Measurements from ENCODE around the gene GEMIN4. TPM values are rescaled to one million over a fixed set of nuclear protein-coding genes. Genes with fewer than 3 reads are reported as not detected.

GEMIN4 gene
- polyA plus RNA-seq, 2 donors: 7.0 to 12.8 TPM

DNA sequence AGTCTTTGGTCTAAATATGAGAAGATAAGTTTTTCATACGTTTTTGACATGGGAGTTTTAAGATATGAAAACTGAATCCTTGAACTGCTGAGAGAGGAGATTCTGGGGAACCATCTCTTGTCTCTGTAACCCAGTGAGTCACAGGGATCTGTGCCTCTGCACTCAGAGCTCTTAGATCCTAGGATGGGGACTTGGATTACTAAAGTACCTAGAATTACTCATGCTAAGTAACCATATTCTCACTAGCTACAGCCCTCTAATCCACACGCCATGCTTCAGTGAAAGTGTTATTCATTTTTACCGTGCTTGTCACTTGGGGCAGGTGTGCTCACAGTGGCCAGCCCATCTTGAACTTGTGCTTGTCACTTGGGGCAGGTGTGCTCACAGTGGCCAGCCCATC is 32.1 kb upstream of the GEMIN4 start:
- H3K36me3 ChIP-seq (ENCODE audit: control insufficient read depth in 2 of 2, insufficient read depth in 2 of 2, low read length in 1 of 2): peaks cover 5 to 8% of the 10 kb centered on the region in 2 donors
- H3K9me3 ChIP-seq (ENCODE audit: control insufficient read depth in 2 of 2, insufficient read depth in 1 of 2, low read depth in 1 of 2, low read length in 1 of 2): no peaks in the 10 kb centered on the region
- H3K27ac ChIP-seq (ENCODE audit: low read depth in 2 of 2, low read length in 1 of 2): peak overlapping the region in 1 of 2 donors; percentile 40
- no peak overlapping the region for H3K4me3 ChIP-seq (ENCODE audit: low read depth in 1 of 2, low read length in 2 of 2)
- WGBS, 2 donors: 55 to 56% methylated on average over 3 of the region's 3 CpGs
- H3K4me1 ChIP-seq (ENCODE audit: control insufficient read depth in 2 of 2, insufficient read depth in 2 of 2, low read length in 1 of 2): peaks cover 0 to 10% of the 10 kb centered on the region in 2 donors
- H3K27me3 ChIP-seq (ENCODE audit: control insufficient read depth in 1 of 2, insufficient read depth in 2 of 2, low read length in 2 of 2): no peaks in the 10 kb centered on the region

DNA sequence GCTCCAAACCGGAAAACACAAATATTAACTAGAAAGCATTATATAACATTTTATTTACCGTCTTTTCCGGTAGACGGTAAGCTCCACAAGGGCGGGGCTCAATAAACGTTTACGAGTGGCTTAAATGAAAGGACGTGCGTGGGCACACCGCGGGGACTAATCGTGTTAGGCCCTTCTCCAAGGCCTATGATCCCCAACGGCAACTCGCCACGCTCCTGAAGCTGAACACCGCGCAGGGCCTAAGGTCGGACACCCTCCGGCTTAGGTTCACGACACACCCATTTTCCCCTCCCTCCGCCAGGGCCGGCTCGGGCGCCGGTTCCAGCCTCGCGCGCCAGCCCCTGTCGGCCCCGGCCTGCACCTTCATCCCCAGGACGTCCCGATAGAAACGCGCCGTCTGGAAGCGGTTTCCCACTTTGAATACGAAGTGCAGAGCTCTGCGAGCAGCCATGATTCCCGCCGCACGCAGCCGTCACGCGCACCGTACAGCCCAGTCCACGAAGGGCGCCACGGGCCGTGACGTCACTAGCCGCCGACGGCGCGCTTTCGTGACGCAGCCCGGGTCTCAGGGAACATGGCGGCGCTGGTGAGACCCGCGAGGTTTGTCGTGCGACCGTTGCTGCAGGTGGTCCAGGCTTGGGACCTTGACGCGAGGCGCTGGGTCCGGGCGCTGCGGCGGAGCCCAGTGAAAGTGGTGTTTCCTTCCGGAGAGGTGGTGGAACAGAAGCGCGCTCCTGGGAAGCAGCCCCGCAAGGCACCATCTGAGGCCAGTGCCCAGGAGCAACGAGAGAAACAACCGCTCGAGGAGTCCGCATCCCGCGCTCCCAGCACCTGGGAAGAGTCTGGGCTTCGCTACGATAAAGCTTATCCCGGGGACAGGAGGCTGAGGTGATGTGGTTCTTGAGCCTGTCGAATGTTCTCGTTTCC is 30.0 kb upstream of the GEMIN4 start, which contains the start of the genes GLOD4 and MRM3:
GLOD4 (minus strand) TSS at position 476 of the 927 bp plus-strand sequence; CDS start at position 451, 25 bp downstream.
MRM3 (plus strand) TSS at position 549 of the 927 bp plus-strand sequence; CDS start at position 575, 26 bp downstream.
- no peaks in the 10 kb centered on the region for H3K9me3 ChIP-seq (ENCODE audit: control insufficient read depth in 2 of 2, insufficient read depth in 1 of 2, low read depth in 1 of 2, low read length in 1 of 2)
- no peaks in the 10 kb centered on the region for H3K27me3 ChIP-seq (ENCODE audit: control insufficient read depth in 1 of 2, insufficient read depth in 2 of 2, low read length in 2 of 2)
- peak within 1 kb of the TSS; percentile 88 to 97 for H3K27ac ChIP-seq (ENCODE audit: low read depth in 2 of 2, low read length in 1 of 2)
- peaks cover 2 to 7% of the 10 kb centered on the region in 2 donors for H3K36me3 ChIP-seq (ENCODE audit: control insufficient read depth in 2 of 2, insufficient read depth in 2 of 2, low read length in 1 of 2)
- peaks cover 0 to 6% of the 10 kb centered on the region in 2 donors for H3K4me1 ChIP-seq (ENCODE audit: control insufficient read depth in 2 of 2, insufficient read depth in 2 of 2, low read length in 1 of 2)
- peak within 1 kb of the TSS; percentile 76 to 100 for H3K4me3 ChIP-seq (ENCODE audit: low read depth in 1 of 2, low read length in 2 of 2)
- WGBS, 2 donors: 0% methylated on average over 87 of the region's 87 CpGs

DNA sequence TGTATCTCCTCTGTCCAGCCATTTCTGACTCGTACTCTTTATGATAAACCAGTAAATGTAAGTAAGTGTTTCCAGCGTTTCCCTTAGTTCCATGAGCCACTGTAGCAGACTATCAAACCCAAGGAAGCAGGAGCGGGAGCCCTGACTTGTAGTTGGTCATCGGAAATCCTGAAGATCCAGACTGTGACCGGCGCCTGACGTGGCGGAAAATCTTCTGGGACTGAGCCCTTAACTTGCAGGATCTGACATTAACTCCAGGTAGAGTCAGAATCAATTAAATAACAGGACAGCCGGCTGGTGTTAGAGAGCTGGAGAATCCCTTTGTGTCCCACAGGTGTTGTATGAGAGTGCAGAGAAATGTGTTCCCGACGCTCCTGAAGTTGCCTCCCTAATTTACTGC is 26.0 kb upstream of the GEMIN4 start:
- Histone ChIP-seq H3K27ac (ENCODE audit: low read depth in 2 of 2, low read length in 1 of 2) (no peak overlapping the region), H3K4me3 (ENCODE audit: low read depth in 1 of 2, low read length in 2 of 2) (no peak overlapping the region), H3K27me3 (ENCODE audit: control insufficient read depth in 1 of 2, insufficient read depth in 2 of 2, low read length in 2 of 2) (no peaks in the 10 kb centered on the region), H3K36me3 (ENCODE audit: control insufficient read depth in 2 of 2, insufficient read depth in 2 of 2, low read length in 1 of 2) (peaks cover 15 to 18% of the 10 kb centered on the region in 2 donors), H3K4me1 (ENCODE audit: control insufficient read depth in 2 of 2, insufficient read depth in 2 of 2, low read length in 1 of 2) (peaks cover 0 to 2% of the 10 kb centered on the region in 2 donors), H3K9me3 (ENCODE audit: control insufficient read depth in 2 of 2, insufficient read depth in 1 of 2, low read depth in 1 of 2, low read length in 1 of 2) (no peaks in the 10 kb centered on the region)
- 95% methylated on average over 11 of the region's 11 CpGs for WGBS, 2 donors

DNA sequence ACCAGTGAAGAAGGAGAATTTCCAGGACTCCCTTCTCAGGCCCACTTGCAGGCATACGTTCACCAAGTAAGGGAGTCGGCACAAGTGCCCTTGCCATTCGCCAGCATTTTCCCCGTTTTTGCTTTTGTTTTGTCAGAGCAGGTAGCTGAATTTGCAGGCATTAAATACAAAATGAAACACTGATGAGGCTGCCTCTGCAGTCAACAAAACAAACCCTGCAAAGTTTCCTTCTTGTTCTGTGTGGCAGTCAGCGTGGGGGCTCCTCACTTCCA is 22.2 kb upstream of the GEMIN4 start:
- H3K27me3 ChIP-seq (ENCODE audit: control insufficient read depth in 1 of 2, insufficient read depth in 2 of 2, low read length in 2 of 2): no peaks in the 10 kb centered on the region
- H3K4me3 ChIP-seq (ENCODE audit: low read depth in 1 of 2, low read length in 2 of 2): no peak overlapping the region
- no peaks in the 10 kb centered on the region for H3K4me1 ChIP-seq (ENCODE audit: control insufficient read depth in 2 of 2, insufficient read depth in 2 of 2, low read length in 1 of 2)
- H3K36me3 ChIP-seq (ENCODE audit: control insufficient read depth in 2 of 2, insufficient read depth in 2 of 2, low read length in 1 of 2): peaks cover 25 to 31% of the 10 kb centered on the region in 2 donors
- no peak overlapping the region for H3K27ac ChIP-seq (ENCODE audit: low read depth in 2 of 2, low read length in 1 of 2)
- WGBS, 2 donors: 87 to 93% methylated on average over 5 of the region's 5 CpGs
- H3K9me3 ChIP-seq (ENCODE audit: control insufficient read depth in 2 of 2, insufficient read depth in 1 of 2, low read depth in 1 of 2, low read length in 1 of 2): no peaks in the 10 kb centered on the region

DNA sequence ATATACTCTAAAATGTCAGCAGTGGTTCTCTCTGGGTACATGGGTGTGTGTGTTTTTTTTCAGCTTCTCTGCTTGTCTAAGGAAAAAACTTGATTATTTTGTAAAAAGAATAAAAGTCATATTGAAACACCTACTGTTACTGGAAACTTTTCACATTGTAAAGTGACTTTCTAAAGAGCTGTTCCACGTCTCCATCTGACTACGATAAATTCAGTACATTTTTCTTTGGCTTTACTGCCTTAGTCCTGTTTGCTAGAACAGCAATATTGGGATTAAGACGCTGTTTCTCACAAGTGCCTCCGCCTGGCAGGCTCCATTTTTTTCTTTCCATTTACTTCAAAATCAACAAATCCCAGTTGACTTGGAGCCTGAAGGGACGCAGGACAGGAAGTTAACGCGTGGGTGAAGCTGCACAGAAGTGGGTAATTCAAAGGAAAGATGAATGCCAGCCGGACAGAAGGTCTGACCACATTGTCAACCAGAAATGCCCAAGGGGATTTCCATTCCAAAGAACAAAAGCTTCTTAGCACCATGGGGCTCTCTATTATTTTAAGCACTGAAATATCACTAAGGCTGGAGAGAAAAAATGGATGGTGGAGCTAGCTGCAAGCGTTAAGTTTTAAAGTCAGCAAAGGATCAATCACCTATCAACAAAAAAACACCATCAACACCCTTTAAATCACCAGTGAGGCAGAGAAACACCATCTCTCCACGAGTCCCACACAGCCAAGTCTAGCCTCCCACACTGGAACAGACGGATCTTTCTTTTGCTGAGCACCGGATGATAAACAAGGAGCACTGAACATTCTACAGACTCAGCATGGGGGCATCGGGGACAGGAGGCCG is 21.6 kb upstream of the GEMIN4 start:
- Histone ChIP-seq H3K4me1 (ENCODE audit: control insufficient read depth in 2 of 2, insufficient read depth in 2 of 2, low read length in 1 of 2) (no peaks in the 10 kb centered on the region), H3K4me3 (ENCODE audit: low read depth in 1 of 2, low read length in 2 of 2) (no peak overlapping the region), H3K27me3 (ENCODE audit: control insufficient read depth in 1 of 2, insufficient read depth in 2 of 2, low read length in 2 of 2) (no peaks in the 10 kb centered on the region), H3K27ac (ENCODE audit: low read depth in 2 of 2, low read length in 1 of 2) (no peak overlapping the region), H3K36me3 (ENCODE audit: control insufficient read depth in 2 of 2, insufficient read depth in 2 of 2, low read length in 1 of 2) (peaks cover 30 to 34% of the 10 kb centered on the region in 2 donors), H3K9me3 (ENCODE audit: control insufficient read depth in 2 of 2, insufficient read depth in 1 of 2, low read depth in 1 of 2, low read length in 1 of 2) (no peaks in the 10 kb centered on the region)
- 79 to 81% methylated on average over 14 of the region's 14 CpGs for WGBS, 2 donors

DNA sequence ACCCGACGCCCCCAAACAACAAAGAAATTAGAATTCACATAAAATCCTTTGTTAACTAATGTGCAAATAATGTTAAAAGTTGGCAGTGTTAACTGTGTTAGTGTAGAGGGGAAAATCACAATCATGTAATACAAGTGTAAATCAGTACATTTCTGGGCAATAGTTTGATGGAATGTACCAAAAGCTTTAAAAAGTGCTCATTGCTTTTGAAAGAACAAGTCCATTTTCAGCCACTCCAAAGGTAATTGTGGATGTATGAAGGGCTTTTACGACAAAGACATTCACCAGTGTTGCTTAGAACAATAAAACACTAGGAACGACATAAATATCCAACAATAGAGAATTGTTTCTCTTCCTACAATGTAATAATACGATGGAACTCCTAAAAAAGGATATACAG is 21.0 kb upstream of the GEMIN4 start:
- H3K4me1 ChIP-seq (ENCODE audit: control insufficient read depth in 2 of 2, insufficient read depth in 2 of 2, low read length in 1 of 2): no peaks in the 10 kb centered on the region
- no peak overlapping the region for H3K4me3 ChIP-seq (ENCODE audit: low read depth in 1 of 2, low read length in 2 of 2)
- 84 to 88% methylated on average over 5 of the region's 5 CpGs for WGBS, 2 donors
- H3K27ac ChIP-seq (ENCODE audit: low read depth in 2 of 2, low read length in 1 of 2): no peak overlapping the region
- no peaks in the 10 kb centered on the region for H3K27me3 ChIP-seq (ENCODE audit: control insufficient read depth in 1 of 2, insufficient read depth in 2 of 2, low read length in 2 of 2)
- H3K36me3 ChIP-seq (ENCODE audit: control insufficient read depth in 2 of 2, insufficient read depth in 2 of 2, low read length in 1 of 2): peaks cover 28 to 29% of the 10 kb centered on the region in 2 donors
- H3K9me3 ChIP-seq (ENCODE audit: control insufficient read depth in 2 of 2, insufficient read depth in 1 of 2, low read depth in 1 of 2, low read length in 1 of 2): no peaks in the 10 kb centered on the region

DNA sequence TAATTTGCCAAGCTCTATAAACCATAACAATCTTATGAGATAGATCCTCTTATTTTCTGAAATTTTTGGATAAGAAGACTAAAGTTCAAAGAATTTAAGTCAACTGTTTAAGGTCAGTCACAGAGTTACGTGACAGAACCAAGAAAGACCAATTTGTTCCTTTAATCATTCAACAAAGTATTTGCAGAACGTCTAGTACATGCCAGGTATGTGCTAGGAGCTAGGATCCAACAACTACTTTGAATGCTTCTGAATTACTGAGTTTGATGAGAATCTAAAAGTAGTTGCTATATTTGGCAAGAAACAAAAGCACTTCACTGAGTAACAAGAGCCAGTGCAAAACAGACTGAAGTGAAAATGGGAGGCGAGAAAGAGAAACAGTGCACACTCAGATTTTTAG is 15.0 kb upstream of the GEMIN4 start:
- H3K36me3 ChIP-seq (ENCODE audit: control insufficient read depth in 2 of 2, insufficient read depth in 2 of 2, low read length in 1 of 2): peaks cover 23% of the 10 kb centered on the region in 2 donors
- H3K4me1 ChIP-seq (ENCODE audit: control insufficient read depth in 2 of 2, insufficient read depth in 2 of 2, low read length in 1 of 2): no peaks in the 10 kb centered on the region
- H3K9me3 ChIP-seq (ENCODE audit: control insufficient read depth in 2 of 2, insufficient read depth in 1 of 2, low read depth in 1 of 2, low read length in 1 of 2): no peaks in the 10 kb centered on the region
- no peak overlapping the region for H3K27ac ChIP-seq (ENCODE audit: low read depth in 2 of 2, low read length in 1 of 2)
- H3K4me3 ChIP-seq (ENCODE audit: low read depth in 1 of 2, low read length in 2 of 2): no peak overlapping the region
- H3K27me3 ChIP-seq (ENCODE audit: control insufficient read depth in 1 of 2, insufficient read depth in 2 of 2, low read length in 2 of 2): no peaks in the 10 kb centered on the region
- 76% methylated on average over 3 of the region's 3 CpGs for WGBS, 2 donors

DNA sequence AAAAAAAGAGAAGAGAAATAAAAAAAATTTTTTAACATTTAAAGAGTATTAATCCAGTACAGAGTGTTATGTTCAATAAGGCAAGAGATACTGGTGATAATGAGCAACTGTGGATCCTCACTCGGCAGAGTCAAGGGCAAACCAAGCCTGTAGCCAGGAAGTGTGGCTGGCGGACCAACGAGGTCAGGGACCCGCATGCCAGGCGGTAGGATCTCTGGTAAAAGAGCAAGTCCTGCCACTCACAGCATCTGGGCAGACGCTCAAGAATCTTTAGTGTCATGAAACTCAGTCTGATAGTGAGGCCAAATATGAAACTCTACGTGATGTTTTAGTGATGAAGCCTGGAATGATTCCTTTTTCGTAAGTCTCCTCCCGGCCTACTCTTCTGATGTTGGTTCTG is 8.3 kb upstream of the GEMIN4 start:
- 83 to 84% methylated on average over 9 of the region's 9 CpGs for WGBS, 2 donors
- no peaks in the 10 kb centered on the region for H3K4me1 ChIP-seq (ENCODE audit: control insufficient read depth in 2 of 2, insufficient read depth in 2 of 2, low read length in 1 of 2)
- peaks cover 10 to 13% of the 10 kb centered on the region in 2 donors for H3K36me3 ChIP-seq (ENCODE audit: control insufficient read depth in 2 of 2, insufficient read depth in 2 of 2, low read length in 1 of 2)
- no peaks in the 10 kb centered on the region for H3K27me3 ChIP-seq (ENCODE audit: control insufficient read depth in 1 of 2, insufficient read depth in 2 of 2, low read length in 2 of 2)
- H3K9me3 ChIP-seq (ENCODE audit: control insufficient read depth in 2 of 2, insufficient read depth in 1 of 2, low read depth in 1 of 2, low read length in 1 of 2): no peaks in the 10 kb centered on the region
- H3K27ac ChIP-seq (ENCODE audit: low read depth in 2 of 2, low read length in 1 of 2): no peak overlapping the region
- no peak overlapping the region for H3K4me3 ChIP-seq (ENCODE audit: low read depth in 1 of 2, low read length in 2 of 2)

DNA sequence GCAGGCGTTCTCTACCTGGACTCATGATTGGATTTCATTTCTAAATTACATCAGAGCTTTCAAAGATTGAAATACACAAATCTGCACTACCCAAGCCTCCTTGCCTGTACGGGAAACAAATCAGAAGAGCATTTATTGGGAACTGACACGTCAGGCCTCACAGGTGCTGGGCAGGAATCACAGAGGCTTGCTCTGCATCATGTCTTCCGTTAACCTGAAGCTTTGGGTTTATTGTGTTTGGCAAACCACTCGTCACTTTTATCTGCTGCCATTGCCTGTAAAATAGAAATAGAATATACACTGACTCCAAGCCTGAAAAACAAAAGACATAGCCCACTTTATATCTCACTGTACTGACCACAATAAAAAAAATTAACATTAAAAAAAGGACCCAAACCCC is 7.9 kb upstream of the GEMIN4 start:
- no peaks in the 10 kb centered on the region for H3K9me3 ChIP-seq (ENCODE audit: control insufficient read depth in 2 of 2, insufficient read depth in 1 of 2, low read depth in 1 of 2, low read length in 1 of 2)
- H3K27ac ChIP-seq (ENCODE audit: low read depth in 2 of 2, low read length in 1 of 2): no peak overlapping the region
- H3K27me3 ChIP-seq (ENCODE audit: control insufficient read depth in 1 of 2, insufficient read depth in 2 of 2, low read length in 2 of 2): no peaks in the 10 kb centered on the region
- H3K4me1 ChIP-seq (ENCODE audit: control insufficient read depth in 2 of 2, insufficient read depth in 2 of 2, low read length in 1 of 2): no peaks in the 10 kb centered on the region
- H3K36me3 ChIP-seq (ENCODE audit: control insufficient read depth in 2 of 2, insufficient read depth in 2 of 2, low read length in 1 of 2): peaks cover 7 to 9% of the 10 kb centered on the region in 2 donors
- 84 to 88% methylated on average over 5 of the region's 5 CpGs for WGBS, 2 donors
- H3K4me3 ChIP-seq (ENCODE audit: low read depth in 1 of 2, low read length in 2 of 2): no peak overlapping the region
